GM19452 (cell line): ENCODE results near the gene CAMK2D.
"Not testable (repeated sequence)": the region's sequence is repeated elsewhere in the genome, so short reads cannot be mapped to it uniquely, and the experiment has no call there.

ENCODE experiments used
- ATAC-seq: cut with Tn5 transposase; IDR thresholded peaks from one replicate; pipeline ENCODE4 v1.9.1; 2021; ENCODE audit not compliant: unreplicated experiment

CAMK2D gene

DNA sequence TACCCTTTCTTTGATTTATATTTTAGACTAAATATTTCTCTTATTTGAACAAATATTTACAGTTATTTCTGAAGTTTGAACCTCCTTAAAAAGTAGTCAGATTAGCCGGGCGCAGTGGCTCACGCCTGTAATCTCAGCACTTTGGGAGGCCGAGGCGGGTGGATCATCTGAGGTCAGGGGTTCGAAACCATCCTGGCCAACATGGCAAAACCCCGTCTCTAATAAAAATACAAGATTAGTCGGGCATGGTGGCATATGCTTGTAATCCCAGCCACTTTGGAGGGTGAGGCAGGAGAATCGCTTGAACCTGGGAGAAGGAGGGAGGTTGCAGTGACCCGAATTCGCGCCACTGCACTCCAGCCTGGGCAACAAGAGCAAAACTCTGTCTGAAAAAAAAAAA is 2.4 kb upstream of the CAMK2D start:
- ATAC-seq: not testable (repeated sequence)

DNA sequence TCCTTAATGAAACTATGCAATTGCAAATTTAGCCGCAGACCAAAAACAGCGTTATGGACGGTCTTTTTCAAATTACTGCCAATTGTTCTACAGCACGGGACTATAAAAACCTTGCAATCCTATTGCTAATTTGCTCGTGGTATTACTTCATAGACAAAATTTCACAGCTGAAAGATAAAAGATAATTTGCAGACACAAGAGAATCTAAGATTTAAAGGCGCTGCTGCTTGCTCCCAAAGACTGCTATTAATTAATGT is 1.4 kb upstream of the CAMK2D start:
- no peak for ATAC-seq

DNA sequence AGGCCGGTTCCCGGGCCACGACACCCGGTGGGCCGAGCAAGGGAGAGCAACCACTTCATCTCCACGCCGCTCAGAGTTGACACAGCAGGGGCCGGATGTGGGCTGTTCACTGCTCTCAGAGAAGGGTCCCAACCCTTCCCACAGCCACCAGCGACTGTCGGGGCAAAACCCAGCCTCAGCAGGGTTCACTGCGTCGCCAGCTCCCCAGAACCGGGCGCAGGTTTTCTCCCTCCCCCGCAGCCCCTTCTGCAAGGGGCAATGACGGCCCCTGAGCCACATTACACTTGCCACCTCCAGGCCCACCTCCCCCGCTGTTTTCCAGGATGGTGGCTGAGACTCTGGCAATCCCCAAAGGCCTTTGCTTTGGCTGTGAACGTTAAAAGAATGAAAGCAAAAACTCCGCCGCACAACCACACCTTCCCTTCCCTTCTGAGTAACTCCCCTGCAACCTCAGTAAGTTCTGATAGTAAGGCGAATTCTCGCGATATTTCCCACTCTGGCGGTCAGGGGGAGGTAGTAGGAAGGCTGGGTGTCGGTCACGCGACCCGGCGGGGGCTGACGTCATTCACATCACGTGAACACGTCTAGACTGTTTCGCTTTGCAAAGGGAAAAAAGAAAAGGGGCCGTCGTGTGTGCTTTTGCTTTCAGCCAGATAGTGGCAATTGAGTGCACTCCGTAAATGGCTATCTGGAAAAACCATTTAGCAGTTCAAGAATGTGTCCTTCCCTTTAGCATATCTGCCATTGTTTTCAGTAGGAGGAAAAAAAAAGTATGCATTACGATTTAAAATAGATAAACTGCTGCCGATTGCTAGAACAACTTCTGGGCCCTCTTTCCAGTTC is 869 bp upstream of the CAMK2D start:
- peak; percentile 66 for ATAC-seq

DNA sequence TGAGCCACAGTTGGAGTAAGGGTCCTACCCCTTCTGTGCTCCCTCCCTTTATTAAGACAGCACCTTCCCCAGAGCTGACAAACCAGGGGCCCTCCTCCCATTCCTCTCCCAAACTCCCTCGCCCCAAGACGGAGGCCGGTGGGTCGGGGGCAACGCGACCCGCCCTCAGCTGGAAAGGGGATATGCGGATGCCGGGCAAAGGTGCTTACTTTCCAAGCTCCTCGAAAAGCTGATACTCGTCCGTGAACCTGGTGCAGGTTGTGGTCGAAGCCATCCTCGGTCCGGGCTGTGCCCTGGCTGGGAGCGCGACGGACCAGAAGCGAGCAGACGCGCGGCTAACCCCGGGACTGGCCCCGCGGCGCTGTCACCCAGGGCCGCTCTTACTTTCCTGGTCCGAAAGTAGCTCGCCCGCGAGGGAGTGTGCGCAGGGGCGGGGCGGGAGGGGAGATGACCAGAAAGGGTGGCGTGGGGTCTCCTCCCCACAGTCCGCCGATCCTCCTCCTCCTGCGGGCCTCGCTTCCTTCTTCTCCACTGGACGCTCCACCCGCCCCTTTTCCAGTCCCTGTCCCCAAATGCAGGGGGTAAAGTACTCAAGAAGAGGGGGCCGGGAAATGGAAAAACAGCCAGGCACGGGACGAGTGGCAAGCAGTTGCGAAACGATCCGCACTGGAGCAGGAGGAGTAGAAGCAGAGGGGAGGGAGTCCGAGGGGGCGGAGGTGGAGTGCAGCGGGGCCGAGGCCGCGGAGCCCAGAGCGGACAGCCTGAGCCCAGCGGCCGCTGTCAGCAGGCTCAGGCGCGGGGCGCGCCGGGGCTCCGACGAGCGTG is 531 bp downstream of the CAMK2D start:
- peak; percentile 25 for ATAC-seq

DNA sequence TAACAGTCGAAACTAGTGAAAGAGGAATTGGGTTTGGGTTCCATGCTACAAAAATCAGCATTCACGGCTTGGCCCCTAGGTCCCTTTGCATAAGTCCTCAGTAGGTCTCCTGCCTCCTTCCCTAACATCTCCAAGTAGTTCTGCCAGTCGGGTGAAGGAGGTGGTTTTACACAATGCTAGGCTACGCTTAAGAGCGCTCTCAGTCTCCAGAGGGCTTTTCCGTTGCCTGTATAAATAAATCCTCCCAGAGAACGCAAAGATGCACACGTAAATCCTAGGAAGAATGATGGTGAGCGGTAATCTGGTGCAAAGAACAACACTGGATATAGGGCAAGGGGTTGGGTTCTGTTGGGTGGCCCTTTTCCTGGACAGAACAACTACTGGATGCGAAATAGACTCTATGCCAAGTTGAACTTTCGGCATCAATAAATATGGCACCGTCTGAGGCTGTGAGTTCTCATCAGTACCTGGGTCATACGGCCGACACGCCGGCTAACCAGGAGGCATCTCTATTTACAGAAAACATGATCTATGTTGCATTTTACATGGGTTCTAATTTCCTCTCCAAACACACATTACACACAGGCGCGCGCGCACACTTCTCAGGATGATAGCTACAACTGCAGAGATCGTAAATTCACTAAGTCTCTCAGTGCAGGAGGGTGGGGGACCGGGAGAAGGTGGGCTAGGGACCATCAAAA is 1.3 kb downstream of the CAMK2D start:
- no peak for ATAC-seq

DNA sequence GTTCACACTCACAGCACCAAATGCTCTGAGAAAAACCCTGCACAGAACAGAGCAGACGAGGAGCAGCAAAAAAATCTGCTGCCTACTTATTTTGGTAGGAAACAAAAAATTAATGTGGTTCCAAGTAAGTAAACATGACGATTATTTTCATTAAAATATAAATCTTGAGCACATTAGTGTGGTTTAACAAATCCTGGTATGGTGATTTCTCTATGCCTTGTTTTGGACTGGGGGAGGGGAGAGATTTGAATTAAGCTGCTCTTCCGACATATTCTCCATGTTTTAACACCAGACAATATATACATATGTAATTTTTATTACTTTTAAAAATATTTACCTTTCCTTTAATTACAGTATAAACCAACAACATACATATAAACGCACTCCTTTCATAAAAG is 1.8 kb downstream of the CAMK2D start:
- no peak for ATAC-seq

DNA sequence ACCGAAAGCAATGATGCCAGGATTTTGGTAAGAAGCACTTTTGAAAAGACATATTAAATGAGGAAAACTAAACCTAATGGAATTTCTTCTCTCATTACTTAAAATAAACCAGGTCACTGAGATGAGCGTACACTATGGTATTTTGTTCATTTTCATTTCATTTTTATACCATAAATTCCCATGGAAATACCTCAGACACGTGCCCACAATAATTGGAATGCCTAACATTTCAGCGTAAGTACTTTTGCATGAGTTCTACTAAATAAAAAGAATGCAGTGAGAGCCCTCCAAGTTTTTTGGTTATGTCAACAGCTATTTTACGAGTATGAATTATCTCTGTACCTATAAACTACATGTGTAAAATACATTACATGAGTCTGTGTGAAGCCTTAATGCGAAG is 3.2 kb downstream of the CAMK2D start:
- ATAC-seq: no peak

DNA sequence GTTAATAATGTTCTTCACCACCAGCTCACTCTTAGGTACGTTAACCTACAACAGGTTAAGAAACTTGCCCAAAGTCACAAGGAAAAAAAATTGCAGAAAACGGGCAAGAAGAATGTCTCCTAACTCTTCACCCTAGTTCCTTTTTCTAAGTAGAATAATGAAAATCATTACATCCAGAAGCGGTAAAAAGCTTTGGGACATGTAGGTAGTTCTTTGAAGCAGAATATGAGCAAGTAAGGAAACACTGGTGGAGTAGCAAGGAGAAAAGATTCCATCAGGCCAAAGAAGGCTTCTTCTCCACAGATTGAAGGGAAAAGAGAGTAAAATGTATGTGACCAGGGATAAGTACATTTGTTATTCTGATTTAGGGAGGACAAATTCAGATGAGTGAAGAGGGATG is 4.1 kb downstream of the CAMK2D start:
- ATAC-seq: no peak

DNA sequence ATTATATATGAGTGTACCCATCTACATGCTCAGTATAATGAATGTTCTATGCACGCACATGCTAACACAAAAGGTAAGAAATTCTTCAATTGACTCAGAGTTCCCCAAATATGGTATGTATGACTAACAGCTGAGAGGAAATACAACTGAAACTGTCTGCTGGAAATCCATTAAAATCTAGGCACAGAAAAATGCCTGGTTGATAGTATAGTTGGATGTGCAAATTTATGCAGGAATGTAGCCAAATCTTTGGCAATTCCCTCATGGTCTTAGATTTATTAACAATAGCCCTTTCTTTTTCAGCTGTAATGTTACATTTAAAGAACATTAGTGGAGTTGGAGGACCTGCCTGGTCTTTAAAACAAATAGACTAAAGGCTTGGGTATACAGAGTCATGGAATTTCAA is 5.5 kb downstream of the CAMK2D start:
- peak; percentile 81 for ATAC-seq

DNA sequence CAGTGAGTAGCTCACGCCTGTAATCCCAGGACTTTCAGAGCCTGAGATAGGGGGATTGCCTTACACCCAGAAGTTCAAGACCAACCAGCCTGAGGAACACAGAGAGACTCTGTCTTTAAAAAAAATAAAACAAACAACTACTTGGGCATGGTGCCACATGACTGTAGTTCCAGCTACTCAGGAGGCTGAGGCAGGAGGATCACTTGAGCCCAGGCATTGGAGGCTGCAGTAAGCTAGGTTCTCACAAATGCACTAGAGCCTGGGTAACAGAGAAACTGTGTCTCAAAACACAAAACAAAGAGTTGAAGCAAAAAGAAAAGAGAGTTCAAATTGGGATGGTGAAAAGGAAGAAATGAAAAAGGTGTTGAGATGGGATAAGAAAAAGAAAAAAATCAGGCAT is 10.8 kb downstream of the CAMK2D start:
- ATAC-seq: no peak

DNA sequence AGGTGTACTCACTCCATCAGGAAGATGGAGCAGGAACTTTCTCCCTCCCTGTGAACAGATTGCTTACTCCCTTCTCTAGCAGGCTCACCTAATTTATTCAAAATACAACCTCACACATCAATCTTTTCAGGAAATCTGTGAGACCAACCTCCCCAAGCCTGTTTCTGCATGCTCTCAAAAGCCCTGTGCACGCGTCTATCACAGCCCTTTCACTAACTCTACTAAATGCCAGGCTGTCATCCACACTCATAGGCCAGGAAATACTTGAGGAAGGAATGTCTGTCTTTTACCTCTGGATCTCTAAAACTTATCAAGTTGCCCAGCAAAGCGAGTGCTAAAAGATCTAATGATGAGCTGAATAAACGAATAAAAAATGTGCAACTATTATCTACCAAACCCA is 11.2 kb downstream of the CAMK2D start:
- ATAC-seq: no peak

DNA sequence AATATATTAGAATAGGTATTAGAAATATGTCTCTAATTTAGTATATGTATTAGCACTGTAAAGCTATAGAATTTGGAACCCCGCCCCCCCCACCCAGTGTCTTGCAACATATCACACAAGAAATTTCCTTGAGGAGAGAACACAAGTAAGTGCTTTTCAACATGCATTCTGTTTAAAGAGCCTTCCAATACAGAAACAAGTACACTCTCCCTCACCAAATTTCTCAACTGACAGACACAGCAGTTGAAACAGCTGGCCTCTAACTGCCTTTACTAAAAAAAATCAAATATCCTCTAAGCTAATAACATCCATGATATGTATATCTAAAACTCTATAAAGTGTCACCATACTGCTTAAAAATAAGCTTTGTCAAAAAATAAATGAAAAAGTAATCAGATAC is 12.4 kb downstream of the CAMK2D start:
- ATAC-seq: no peak

DNA sequence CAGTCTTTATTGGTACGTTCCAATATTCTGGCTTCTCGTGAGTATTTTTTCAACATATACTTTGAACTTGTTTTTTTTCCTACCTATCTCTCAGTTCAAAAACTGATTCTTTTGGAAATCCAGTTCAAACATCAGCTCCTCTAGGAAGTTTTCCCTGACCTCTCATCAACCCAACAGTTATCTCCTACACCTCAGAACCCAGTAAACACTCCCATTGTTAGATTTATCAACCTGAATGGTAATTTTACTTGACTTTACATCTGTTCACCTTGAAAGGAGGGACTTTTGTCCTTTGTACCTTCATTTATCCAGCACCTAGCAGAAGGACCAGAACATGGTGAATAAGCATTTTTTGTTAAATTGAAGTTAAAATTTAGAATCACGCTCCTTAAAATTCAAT is 13.6 kb downstream of the CAMK2D start:
- ATAC-seq: no peak

DNA sequence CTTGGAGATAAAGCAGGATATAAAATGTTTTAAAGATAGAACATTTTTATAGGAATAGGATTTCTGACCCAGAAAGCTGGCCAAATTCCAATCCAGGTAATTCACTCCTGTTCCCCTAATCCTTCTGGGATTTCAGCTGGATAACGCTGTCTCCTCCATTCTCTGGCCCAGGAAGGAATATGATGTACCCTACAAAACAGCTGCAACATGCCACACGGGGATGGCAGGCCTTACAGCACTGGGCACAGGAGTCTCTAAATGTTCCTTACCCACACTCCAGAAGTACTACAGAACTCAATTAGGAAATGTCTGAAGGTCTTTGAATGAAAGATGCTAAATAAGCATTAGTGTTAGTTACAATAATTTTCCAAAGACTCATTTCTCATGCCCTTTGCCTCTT is 15.8 kb downstream of the CAMK2D start:
- no peak for ATAC-seq

DNA sequence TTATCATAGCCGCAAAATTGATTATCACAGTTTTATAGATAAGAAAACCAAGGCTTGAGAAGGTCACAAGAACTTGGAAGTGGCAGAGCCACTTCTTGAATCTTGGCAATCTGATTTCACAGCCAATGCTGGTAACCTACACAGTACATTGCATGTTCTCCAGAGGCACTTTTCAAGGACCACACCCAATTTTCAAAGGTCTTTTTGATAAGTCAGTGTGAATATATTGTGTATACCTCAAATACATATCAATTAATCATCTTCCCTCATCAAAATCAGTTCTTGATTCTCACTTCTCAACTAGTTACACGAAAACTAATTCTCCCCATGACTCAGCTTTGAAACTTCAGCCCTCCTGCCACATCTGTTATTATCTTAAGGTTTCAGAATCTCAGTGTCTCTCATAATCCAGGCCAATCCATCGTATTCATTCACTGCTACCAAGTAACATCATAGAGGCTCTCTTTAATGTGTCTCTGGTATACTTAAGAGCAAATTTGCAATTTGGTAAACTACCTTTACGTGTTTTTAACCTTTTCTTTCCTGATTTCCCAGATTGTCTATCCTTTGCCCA is 16.8 kb downstream of the CAMK2D start:
- no peak for ATAC-seq

DNA sequence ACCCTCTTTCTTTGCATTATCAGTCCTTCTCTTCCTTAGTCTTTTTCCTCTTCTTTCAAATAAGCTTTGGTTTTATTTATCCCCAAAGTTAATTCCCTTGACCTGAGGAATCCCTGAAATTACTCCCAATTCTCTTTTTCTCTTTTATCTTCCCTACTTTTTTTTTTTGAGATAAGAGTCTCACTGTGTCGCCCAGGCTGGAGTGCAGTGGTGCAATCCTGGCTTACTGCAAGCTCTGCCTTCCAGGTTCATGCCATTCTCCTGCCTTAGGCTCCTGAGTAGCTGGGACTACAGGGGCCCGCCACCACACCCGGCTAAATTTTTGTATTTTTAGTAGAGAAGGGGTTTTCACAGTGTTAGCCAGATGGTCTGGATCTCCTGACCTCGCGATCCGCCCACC is 17.8 kb downstream of the CAMK2D start:
- no peak for ATAC-seq

DNA sequence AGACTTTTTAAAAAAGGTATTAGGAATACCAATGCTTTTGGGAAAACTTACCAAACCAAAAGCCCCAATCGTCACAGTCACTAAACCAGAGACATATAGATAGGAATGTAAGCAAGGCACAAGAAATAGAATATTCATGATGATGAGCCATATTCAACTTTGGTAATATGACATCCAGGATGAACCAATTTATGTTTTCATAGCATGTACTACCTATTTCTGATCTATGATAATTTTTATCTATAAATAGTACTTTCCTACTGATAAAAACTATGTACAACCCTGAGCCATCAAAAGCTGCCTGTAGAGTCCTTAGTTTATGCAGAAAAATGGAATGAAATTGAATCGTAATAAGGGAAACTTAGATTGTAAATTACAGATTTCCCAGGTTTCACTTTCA is 18.9 kb downstream of the CAMK2D start:
- ATAC-seq: no peak

DNA sequence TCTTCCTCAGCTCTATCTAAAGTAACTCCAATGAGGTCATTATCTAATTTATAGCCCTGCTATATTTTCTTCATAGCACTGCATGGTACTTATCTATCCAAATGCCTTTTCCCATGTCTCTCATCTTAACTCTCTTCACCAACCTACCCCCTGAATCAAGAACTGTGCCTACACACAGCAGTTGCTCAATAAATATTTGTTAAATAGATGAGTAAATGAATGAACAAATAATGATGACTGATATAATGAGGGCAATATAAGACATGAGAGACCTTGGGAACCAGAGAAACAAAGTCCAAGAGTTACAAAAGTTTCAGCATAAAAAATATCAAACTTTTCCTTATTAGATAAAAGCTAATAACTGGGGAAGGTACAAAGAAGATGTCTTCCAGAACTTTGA is 19.6 kb downstream of the CAMK2D start:
- ATAC-seq: no peak

DNA sequence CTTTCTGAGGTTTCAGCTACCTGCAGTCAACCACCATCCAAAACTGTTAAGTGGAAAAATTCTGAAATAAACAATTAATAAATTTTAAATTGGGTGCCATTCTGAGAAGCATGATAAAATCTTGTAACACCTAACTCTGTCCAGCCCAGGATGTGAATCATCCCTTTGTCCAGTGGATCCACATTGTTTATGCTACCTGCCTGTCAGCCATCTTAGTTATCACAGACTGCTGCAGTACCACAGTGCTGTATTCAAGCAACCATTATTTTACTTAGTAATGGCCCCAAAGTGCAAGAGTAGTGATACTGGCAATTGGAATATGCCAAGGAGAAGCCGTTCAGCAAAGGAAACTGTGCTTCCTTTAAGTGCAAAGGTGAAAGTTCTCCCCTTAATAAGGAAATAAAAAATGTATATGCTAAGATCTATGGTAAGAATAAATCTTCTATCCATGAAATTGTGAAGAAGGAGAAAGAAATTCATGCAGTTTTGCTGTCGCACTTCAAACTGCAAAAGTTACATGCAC is 20.6 kb downstream of the CAMK2D start:
- no peak for ATAC-seq

DNA sequence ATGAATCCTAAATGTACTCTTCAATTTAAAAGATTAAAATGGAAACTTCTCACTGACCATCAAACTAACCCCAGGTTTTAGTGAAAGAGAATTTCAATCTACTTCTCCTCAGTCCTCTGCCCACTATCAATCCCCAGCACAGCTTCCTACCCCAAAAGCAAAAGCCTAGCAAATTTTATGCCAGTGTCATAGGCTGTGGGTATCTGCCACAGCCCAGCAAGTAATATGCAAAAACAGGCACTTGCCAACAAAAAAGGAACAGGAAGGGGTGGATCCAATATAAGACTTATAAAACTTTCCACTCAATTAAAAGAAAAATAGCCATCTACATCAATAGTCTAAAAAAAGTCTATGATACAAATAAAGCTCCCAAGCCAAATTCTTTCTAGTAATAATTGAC is 22.3 kb downstream of the CAMK2D start:
- no peak for ATAC-seq

DNA sequence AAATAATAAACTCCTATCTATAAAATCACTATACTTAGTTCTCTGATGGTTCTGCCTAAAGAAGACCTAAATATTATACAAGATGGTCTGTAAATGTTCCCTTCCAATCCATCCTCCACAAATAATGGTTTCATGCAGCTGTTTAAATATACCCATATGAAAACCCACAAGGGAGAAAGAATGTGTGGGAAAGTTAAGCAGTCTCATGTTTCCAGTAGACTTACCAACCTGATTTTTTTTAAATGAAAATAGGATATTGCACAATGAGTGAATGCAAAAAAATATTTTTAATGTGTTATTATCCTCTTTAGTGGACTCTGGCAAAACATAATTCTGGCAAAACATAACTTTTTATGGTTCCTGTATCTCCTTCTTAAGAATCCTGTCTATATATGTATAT is 23.3 kb downstream of the CAMK2D start:
- no peak for ATAC-seq
